Liver (tissue), 9 donors: Measurements from ENCODE around the gene SLX9. TPM values are rescaled to one million over a fixed set of nuclear protein-coding genes. Genes with fewer than 3 reads are reported as not detected.
A peak's percentile ranks its signal among the peaks of the same experiment; 100 is the strongest.

Experiments used
- DNase-seq: peaks from one replicate; pipeline ENCODE4 v3.0.0-alpha.2; 2017; ENCODE audit warnings: low spot score
- H3K27ac ChIP-seq, 2 donors: one replicate each; pipeline ENCODE4 v1.7.0; 2013; ENCODE audit warnings: inconsistent platforms in 2 of 2, low read length in 2 of 2, control low read depth in 1 of 2, low read depth in 1 of 2, mild to moderate bottlenecking in 1 of 2
- H3K27me3 ChIP-seq, 4 donors: one replicate each; pipeline versions ENCODE4 v1.6.1 to v1.7.0; 2013; ENCODE audit warnings: low read length in 3 of 4, inconsistent platforms in 1 of 4, mild to moderate bottlenecking in 1 of 4, moderate library complexity in 1 of 4; ENCODE audit not compliant: control insufficient read depth in 4 of 4, insufficient read depth in 4 of 4
- H3K36me3 ChIP-seq, 4 donors: one replicate each; pipeline versions ENCODE4 v1.6.1 to v1.7.0; 2013; ENCODE audit warnings: low read length in 3 of 4, mild to moderate bottlenecking in 3 of 4, low read depth in 1 of 4, moderate library complexity in 1 of 4; ENCODE audit not compliant: control insufficient read depth in 4 of 4, insufficient read depth in 3 of 4
- H3K4me1 ChIP-seq, 4 donors: one replicate each; pipeline versions ENCODE4 v1.6.1 to v1.7.0; 2013; ENCODE audit warnings: low read length in 3 of 4, mild to moderate bottlenecking in 3 of 4, moderate library complexity in 1 of 4; ENCODE audit not compliant: control insufficient read depth in 4 of 4, insufficient read depth in 4 of 4
- H3K4me3 ChIP-seq, 3 donors: one replicate each; pipeline versions ENCODE4 v1.6.1 to v1.7.0; 2013; ENCODE audit warnings: low read length in 3 of 3, control low read depth in 1 of 3, low read depth in 1 of 3, mild to moderate bottlenecking in 1 of 3
- H3K9ac ChIP-seq, 2 donors: one replicate each; pipeline ENCODE4 v1.7.0; 2013; ENCODE audit warnings: low read length in 2 of 2, mild to moderate bottlenecking in 2 of 2, moderate library complexity in 2 of 2, control low read depth in 1 of 2, low read depth in 1 of 2
- H3K9me3 ChIP-seq, 4 donors: one replicate each; pipeline versions ENCODE4 v1.6.1 to v1.7.0; 2013; ENCODE audit warnings: low read length in 3 of 4; ENCODE audit not compliant: control insufficient read depth in 4 of 4
- CTCF ChIP-seq: fragments of 150-350 bp; IDR thresholded peaks from 2 replicates; pipeline ENCODE4 v1.5.1; 2017; ENCODE audit warnings: improper control_type of control experiment, low read depth, low read length; ENCODE audit not compliant: missing input control
- EGR1 ChIP-seq, 2 donors: IDR thresholded peaks; 2 replicates each; pipeline ENCODE4 v1.6.1; 2016 to 2018; ENCODE audit warnings: antibody characterized with exemption in 2 of 2, low read depth in 2 of 2
- GABPA ChIP-seq, 2 donors: IDR thresholded peaks in 1 of 2; conservative IDR thresholded peaks in 1 of 2; 2 replicates each; pipeline ENCODE4 v1.6.1; 2016; ENCODE audit warnings: antibody characterized with exemption in 2 of 2, mild to moderate bottlenecking in 1 of 2, moderate library complexity in 1 of 2
- HNF4A ChIP-seq, 2 donors: conservative IDR thresholded peaks; 2 replicates each; pipeline ENCODE4 v1.6.1; 2016; ENCODE audit warnings: antibody characterized with exemption in 2 of 2, mild to moderate bottlenecking in 2 of 2
- HNF4G ChIP-seq: IDR thresholded peaks from 2 replicates; pipeline ENCODE4 v1.6.1; 2016; ENCODE audit warnings: antibody characterized with exemption
- MAX ChIP-seq: IDR thresholded peaks from 2 replicates; pipeline ENCODE4 v1.6.1; 2016; ENCODE audit warnings: antibody characterized with exemption
- NR2F2 ChIP-seq: IDR thresholded peaks from 2 replicates; pipeline ENCODE4 v1.6.1; 2016; ENCODE audit warnings: antibody characterized with exemption
- RAD21 ChIP-seq, 2 donors: IDR thresholded peaks; 2 replicates each; pipeline ENCODE4 v1.6.1; 2016; ENCODE audit warnings: antibody characterized with exemption in 2 of 2, mild to moderate bottlenecking in 2 of 2
- REST ChIP-seq: IDR thresholded peaks from 2 replicates; pipeline ENCODE4 v1.6.1; 2016; ENCODE audit warnings: antibody characterized with exemption, mild to moderate bottlenecking
- RXRA ChIP-seq, 2 donors: IDR thresholded peaks; 2 replicates each; pipeline ENCODE4 v1.6.1; 2017 to 2018; ENCODE audit warnings: antibody characterized with exemption in 2 of 2, mild to moderate bottlenecking in 1 of 2
- SP1 ChIP-seq: IDR thresholded peaks from 2 replicates; pipeline ENCODE4 v1.6.1; 2018; ENCODE audit warnings: antibody characterized with exemption, mild to moderate bottlenecking
- TAF1 ChIP-seq: conservative IDR thresholded peaks from 2 replicates; pipeline ENCODE4 v1.6.1; 2016; ENCODE audit warnings: antibody characterized with exemption, mild to moderate bottlenecking
- YY1 ChIP-seq: IDR thresholded peaks from 2 replicates; pipeline ENCODE4 v1.6.1; 2016; ENCODE audit warnings: antibody characterized with exemption, mild to moderate bottlenecking
- ZBTB33 ChIP-seq: IDR thresholded peaks from 2 replicates; pipeline ENCODE4 v1.6.1; 2016; ENCODE audit warnings: antibody characterized with exemption
- WGBS: extraction: QIAGEN DNeasy Blood & Tissue Kit; methylation state at CpG from one replicate; pipeline ENCODE4 v1.1.7; 2013; 5-methylcytosine and 5-hydroxymethylcytosine counted together
- polyA plus RNA-seq, 2 donors: library from polyadenylated mRNA; stranded (reverse) in 1 of 2; unstranded in 1 of 2; fragments of 200-250 nt in 1 of 2; fragments of >200 nt in 1 of 2; fragmentation: Nextera tagmentation in 1 of 2; extraction: Ambion mirVana in 1 of 2; gene quantifications; one replicate each; pipeline versions ENCODE4 v1.2.1 to v1.2.3, GENCODE V29; 2013 to 2015
- total RNA-seq, 2 donors: library from RNA; depleted of rRNA; stranded (reverse); fragments of >200 nt; gene quantifications; one replicate each; pipeline ENCODE4 v1.2.3, GENCODE V29; 2014
- donor health status: healthy.
- donor health status: healthy.
- donor health status: healthy.
- donor health status: healthy.
- donor health status: healthy.

SLX9 gene
- total and polyA plus RNA-seq, 4 donors = 7.5 to 20.3 (median 12.2) TPM

GRCh38 chr21:44969066-44969670 is 29.3 kb downstream of the SLX9 start:
- peak overlapping the region; percentile 44 to 80 for H3K27ac ChIP-seq
- H3K9ac ChIP-seq = no peak overlapping the region
- TF ChIP-seq MAX = no peak
- TF ChIP-seq HNF4A (conservative IDR thresholded peaks at IDR 0.05) = no peak
- TF ChIP-seq GABPA (IDR thresholded peaks at IDR 0.05 in 1 of 2, conservative IDR thresholded peaks at IDR 0.05 in 1 of 2) = no peak
- TF ChIP-seq HNF4G = no peak
- TF ChIP-seq RAD21 (IDR thresholded peaks at IDR 0.05) = no peak
- TF ChIP-seq SP1 = no peak
- no peak for TF ChIP-seq RXRA (IDR thresholded peaks at IDR 0.05)
- TF ChIP-seq EGR1 (IDR thresholded peaks at IDR 0.05; ENCODE audit: low read depth in 2 of 2) = no peak
- TF ChIP-seq TAF1 = no peak
- TF ChIP-seq REST = no peak
- TF ChIP-seq ZBTB33 = no peak
- TF ChIP-seq CTCF = no peak
- no peak for TF ChIP-seq NR2F2
- no peak for TF ChIP-seq YY1
- no peak overlapping the region for H3K4me3 ChIP-seq
- H3K4me1 ChIP-seq = peaks cover 2 to 19% (median 5%) of the 10 kb centered on the region in 4 donors
- H3K27me3 ChIP-seq = no peaks in the 10 kb centered on the region
- DNase-seq = no peak
- WGBS = 87% methylated on average over 20 of the region's 20 CpGs
- H3K9me3 ChIP-seq = no peaks in the 10 kb centered on the region
- peaks cover 0 to 4% (median under 1%) of the 10 kb centered on the region in 4 donors for H3K36me3 ChIP-seq
